Peyer's patch (tissue), 4 donors: ENCODE measurements around the gene CERS6. TPM values are rescaled to one million over a fixed set of nuclear protein-coding genes. Genes with fewer than 3 reads are reported as not detected.

Experiments
- DNase-seq, 3 donors: peaks; one replicate each; pipeline ENCODE4 v3.0.0-alpha.2; 2017 to 2019
- H3K27ac ChIP-seq, 4 donors: fragments of 200-600 bp; sonication (generic); one replicate each; pipeline ENCODE4 v1.5.1; 2016 to 2019
- H3K27me3 ChIP-seq, 2 donors: fragments of 200-600 bp; sonication (generic); one replicate each; pipeline ENCODE4 v1.5.1; 2019
- H3K36me3 ChIP-seq, 3 donors: fragments of 200-600 bp; sonication (generic); one replicate each; pipeline ENCODE4 v1.5.1; 2016 to 2019
- H3K4me1 ChIP-seq, 4 donors: fragments of 200-600 bp; sonication (generic); one replicate each; pipeline ENCODE4 v1.5.1; 2016 to 2019
- H3K4me3 ChIP-seq, 4 donors: fragments of 200-600 bp; sonication (generic); 1 replicate in 3 of 4; 2 replicates in 1 of 4; pipeline ENCODE4 v1.5.1; 2016 to 2019; ENCODE audit warnings: mild to moderate bottlenecking in 1 of 4
- H3K9me3 ChIP-seq, 4 donors: fragments of 200-600 bp; sonication (generic); one replicate each; pipeline ENCODE4 v1.5.1; 2016 to 2019; ENCODE audit warnings: mild to moderate bottlenecking in 1 of 4
- POLR2A ChIP-seq, 2 donors: fragments of 450-650 bp; IDR thresholded peaks; one replicate each; pipeline ENCODE4 v1.5.1; 2017; ENCODE audit warnings: antibody characterized with exemption in 2 of 2, mild to moderate bottlenecking in 2 of 2, moderate library complexity in 2 of 2
- total RNA-seq, 4 donors: library from RNA; depleted of rRNA; stranded (reverse); fragments of >200 nt; gene quantifications; one replicate each; pipeline ENCODE4 v1.1.0, GENCODE V29; 2016
- TF ChIP-seq, protein P1 (sequence below), 6 experiments: fragments of 450-650 bp in 4 of 6; fragments of 200-600 bp in 2 of 6; sonication (generic) in 1 of 6; IDR thresholded peaks; one replicate each; pipeline ENCODE4 v1.5.1; 2017 to 2019; ENCODE audit warnings: antibody characterized with exemption in 6 of 6, mild to moderate bottlenecking in 3 of 6, moderate library complexity in 1 of 6

CERS6 gene
- total RNA-seq, 4 donors from 2014 or later, result 28.1 to 110 (median 96.7) TPM

DNA sequence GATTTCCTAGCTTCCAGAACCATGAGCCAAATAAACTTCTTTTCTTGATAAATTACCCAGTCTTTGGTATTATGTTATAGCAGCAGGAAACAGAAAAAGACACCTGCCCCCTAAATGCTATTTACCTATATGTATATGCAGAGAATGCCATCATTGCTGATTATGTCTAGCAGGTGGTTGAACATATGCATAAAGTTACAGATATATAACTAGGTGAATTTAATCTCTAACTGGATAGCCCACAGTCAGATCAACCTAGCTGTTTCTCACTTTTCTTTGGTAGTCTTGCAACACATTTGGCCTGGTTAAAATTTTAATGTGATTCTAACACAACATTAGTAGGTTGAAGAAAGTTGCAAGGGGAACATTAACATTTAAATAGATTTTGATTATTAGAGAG lies 7.1 kb upstream of the CERS6 start:
- H3K27me3 ChIP-seq, result no peaks in the 10 kb centered on the region
- no peaks in the 10 kb centered on the region for H3K4me1 ChIP-seq
- peaks cover 0 to 6% (median 0%) of the 10 kb centered on the region in 4 donors for H3K9me3 ChIP-seq
- H3K36me3 ChIP-seq, result no peaks in the 10 kb centered on the region
- no peak for DNase-seq
- TF ChIP-seq, protein P1, sequence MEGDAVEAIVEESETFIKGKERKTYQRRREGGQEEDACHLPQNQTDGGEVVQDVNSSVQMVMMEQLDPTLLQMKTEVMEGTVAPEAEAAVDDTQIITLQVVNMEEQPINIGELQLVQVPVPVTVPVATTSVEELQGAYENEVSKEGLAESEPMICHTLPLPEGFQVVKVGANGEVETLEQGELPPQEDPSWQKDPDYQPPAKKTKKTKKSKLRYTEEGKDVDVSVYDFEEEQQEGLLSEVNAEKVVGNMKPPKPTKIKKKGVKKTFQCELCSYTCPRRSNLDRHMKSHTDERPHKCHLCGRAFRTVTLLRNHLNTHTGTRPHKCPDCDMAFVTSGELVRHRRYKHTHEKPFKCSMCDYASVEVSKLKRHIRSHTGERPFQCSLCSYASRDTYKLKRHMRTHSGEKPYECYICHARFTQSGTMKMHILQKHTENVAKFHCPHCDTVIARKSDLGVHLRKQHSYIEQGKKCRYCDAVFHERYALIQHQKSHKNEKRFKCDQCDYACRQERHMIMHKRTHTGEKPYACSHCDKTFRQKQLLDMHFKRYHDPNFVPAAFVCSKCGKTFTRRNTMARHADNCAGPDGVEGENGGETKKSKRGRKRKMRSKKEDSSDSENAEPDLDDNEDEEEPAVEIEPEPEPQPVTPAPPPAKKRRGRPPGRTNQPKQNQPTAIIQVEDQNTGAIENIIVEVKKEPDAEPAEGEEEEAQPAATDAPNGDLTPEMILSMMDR (IDR thresholded peaks at IDR 0.05), result no peak
- no peak for TF ChIP-seq POLR2A (IDR thresholded peaks at IDR 0.05)
- no peak overlapping the region for H3K27ac ChIP-seq
- no peak overlapping the region for H3K4me3 ChIP-seq

DNA sequence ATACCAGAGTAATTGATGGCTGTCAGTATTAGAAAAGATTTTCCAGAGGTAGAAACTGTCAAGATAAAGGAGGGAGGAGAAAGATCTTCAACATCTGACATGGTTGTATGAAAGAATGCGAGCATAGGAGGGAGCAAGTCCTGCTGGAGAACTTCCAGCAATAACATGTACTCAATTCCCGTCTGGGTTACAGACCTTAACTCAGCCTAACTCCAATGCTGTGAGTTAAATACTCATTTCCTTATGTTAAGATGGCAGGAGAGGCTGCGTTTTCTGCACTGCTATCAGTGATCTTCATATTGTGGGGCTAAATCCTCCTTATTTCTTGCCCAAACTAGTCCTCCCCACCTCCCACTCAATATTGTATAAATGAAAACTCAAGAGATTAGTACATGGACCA lies 6.7 kb upstream of the CERS6 start:
- Histone ChIP-seq H3K4me1 (no peaks in the 10 kb centered on the region), H3K27ac (no peak overlapping the region), H3K4me3 (no peak overlapping the region), H3K9me3 (peaks cover 0 to 10% (median 0%) of the 10 kb centered on the region in 4 donors), H3K36me3 (no peaks in the 10 kb centered on the region), H3K27me3 (no peaks in the 10 kb centered on the region)
- no peak for DNase-seq
- TF ChIP-seq POLR2A (IDR thresholded peaks at IDR 0.05), result no peak
- TF ChIP-seq, protein P1 (IDR thresholded peaks at IDR 0.05), result no peak

DNA sequence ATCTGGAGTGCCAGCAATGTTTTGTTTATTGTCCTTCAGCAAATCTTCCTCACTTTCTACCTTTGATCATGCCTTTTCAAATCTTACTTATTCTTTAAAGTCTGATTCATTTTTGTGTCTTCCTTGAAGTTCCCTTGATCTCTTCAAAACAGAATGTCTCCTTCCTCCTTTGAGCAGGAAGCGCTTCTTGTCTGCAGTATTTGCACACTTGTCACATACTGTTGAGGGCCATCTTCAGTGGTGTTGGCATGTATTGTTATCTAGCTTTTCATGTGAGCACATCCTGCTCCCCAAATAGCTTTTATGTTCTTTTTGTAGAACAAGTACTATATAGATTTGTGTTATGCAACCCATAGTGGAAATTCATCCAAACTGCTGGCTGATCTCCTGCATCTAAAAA lies 5.9 kb upstream of the CERS6 start:
- no peak for TF ChIP-seq POLR2A (IDR thresholded peaks at IDR 0.05)
- TF ChIP-seq, protein P1 (IDR thresholded peaks at IDR 0.05), result no peak
- Histone ChIP-seq H3K4me3 (no peak overlapping the region), H3K9me3 (peaks cover 0 to 10% (median 0%) of the 10 kb centered on the region in 4 donors), H3K27ac (no peak overlapping the region), H3K27me3 (no peaks in the 10 kb centered on the region), H3K36me3 (no peaks in the 10 kb centered on the region), H3K4me1 (no peaks in the 10 kb centered on the region)
- no peak for DNase-seq

DNA sequence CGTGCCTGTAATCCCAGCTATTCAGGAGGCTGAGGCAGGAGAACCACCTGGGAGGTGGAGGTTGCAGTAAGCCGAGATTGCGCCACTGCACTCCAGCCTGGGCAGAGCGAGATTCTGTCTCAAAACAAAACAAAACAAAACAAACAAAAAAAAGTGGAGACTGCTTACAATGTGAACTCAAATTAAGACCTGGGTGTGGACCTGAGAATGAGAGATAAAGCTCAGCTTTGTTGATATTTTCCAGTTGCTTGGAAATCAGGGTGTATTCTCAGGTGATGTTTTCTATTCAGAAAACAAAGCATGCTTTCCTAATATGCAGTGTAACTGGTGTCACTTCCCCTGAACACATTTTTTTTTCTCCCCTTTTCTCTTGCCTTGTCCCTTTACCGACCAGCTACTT lies 5.3 kb upstream of the CERS6 start:
- Histone ChIP-seq H3K27me3 (no peaks in the 10 kb centered on the region), H3K4me3 (no peak overlapping the region), H3K9me3 (peaks cover 0 to 10% (median 0%) of the 10 kb centered on the region in 4 donors), H3K36me3 (no peaks in the 10 kb centered on the region), H3K27ac (no peak overlapping the region), H3K4me1 (no peaks in the 10 kb centered on the region)
- no peak for DNase-seq
- TF ChIP-seq, protein P1 (IDR thresholded peaks at IDR 0.05), result no peak
- no peak for TF ChIP-seq POLR2A (IDR thresholded peaks at IDR 0.05)

DNA sequence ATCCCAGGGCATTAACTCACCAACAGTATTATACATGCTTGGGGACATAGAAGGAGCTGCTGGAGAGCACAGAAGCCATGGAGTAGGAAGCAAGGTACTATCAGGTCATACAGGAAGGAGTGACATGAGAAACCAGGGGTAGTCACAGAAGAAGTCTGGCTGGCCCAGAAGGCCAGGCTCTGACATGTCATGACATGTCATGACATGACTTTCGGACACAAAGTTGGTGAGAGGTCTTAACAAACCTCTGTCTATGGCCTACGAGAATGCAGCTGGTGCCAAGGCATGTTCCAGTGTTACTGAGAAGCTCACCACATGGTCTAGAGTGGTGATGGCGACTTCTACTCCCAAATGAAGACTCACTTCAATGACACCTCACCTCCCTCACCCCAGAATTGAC lies 3.3 kb upstream of the CERS6 start:
- Histone ChIP-seq H3K27me3 (no peaks in the 10 kb centered on the region), H3K4me1 (no peaks in the 10 kb centered on the region), H3K4me3 (no peak overlapping the region), H3K36me3 (no peaks in the 10 kb centered on the region), H3K27ac (no peak overlapping the region), H3K9me3 (peaks cover 0 to 10% (median 0%) of the 10 kb centered on the region in 4 donors)
- DNase-seq, result no peak
- TF ChIP-seq, protein P1 (IDR thresholded peaks at IDR 0.05), result no peak
- no peak for TF ChIP-seq POLR2A (IDR thresholded peaks at IDR 0.05)

DNA sequence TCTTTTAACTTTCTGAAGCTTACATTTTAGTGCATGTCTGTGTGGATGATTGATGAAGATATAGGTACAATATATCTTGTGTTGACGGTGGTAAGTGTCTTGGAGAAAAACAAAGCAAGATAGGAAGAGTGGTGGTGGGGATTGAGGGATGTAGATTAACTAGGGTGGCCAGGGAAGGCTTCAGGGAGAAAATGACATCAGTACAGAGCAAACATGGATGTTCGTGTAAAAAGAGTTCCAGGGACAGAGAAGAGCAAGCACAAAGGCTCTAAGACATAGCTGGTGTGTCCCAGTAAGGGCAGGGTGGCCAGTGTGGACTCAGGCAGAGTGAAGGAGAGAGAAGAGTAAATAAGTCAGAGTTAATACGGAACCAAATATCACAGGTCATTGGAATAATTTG lies 2.7 kb upstream of the CERS6 start:
- H3K27me3 ChIP-seq, result no peaks in the 10 kb centered on the region
- TF ChIP-seq, protein P1 (IDR thresholded peaks at IDR 0.05), result no peak
- TF ChIP-seq POLR2A (IDR thresholded peaks at IDR 0.05), result no peak
- H3K27ac ChIP-seq, result no peak overlapping the region
- no peaks in the 10 kb centered on the region for H3K36me3 ChIP-seq
- no peak overlapping the region for H3K4me3 ChIP-seq
- no peak for DNase-seq
- no peaks in the 10 kb centered on the region for H3K4me1 ChIP-seq
- H3K9me3 ChIP-seq, result peaks cover 0 to 10% (median 0%) of the 10 kb centered on the region in 4 donors
